ENCODE data around the gene HTRA1. TPM values are rescaled to one million over a fixed set of nuclear protein-coding genes. Genes with fewer than 3 reads are reported as not detected.

Gene HTRA1
- polyA plus RNA-seq, 1 of the 3 experiments (the other 2 are of a cell fraction) = 291 TPM

DNA sequence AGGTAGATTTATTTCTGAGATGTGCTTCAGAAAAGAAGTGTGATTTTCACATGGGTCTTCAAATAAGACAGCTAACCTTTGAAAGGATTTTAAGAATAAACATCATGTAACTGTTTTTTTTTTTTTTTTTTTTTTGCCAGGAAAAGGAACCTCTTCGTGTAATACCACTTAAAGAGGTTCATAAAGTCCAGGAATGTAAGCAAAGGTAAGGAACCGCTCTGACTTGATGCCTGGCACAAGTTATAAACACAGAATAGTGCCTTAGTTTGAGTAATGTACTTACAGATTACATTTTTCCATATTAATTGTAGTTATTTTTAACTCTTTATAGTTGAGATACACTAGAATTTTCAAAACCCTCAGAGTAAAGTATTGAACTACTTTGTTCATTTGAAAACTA lies 37.3 kb upstream of the HTRA1 start:
- Histone ChIP-seq H3K9ac (no peak overlapping the region), H3K4me2 (no peak overlapping the region), H3K9me3 (no peaks in the 10 kb centered on the region), H3K27ac (ENCODE audit: low read depth in 2 of 2, low read length in 1 of 2) (no peak overlapping the region), H3F3A (replicated peaks; ENCODE audit: insufficient read depth) (peaks cover 31% of the 10 kb centered on the region), H3K27me3 (ENCODE audit: insufficient read depth) (no peaks in the 10 kb centered on the region), H4K20me1 (ENCODE audit: insufficient read depth) (no peaks in the 10 kb centered on the region), H3K4me1 (ENCODE audit: control insufficient read depth in 1 of 2, insufficient read depth in 2 of 2, low read depth in 1 of 2, low read length in 1 of 2) (peaks cover 6 to 11% of the 10 kb centered on the region in 2 experiments; a peak in 2 of 4 replicates), H2AFZ (ENCODE audit: low read depth) (no peak overlapping the region), H3K79me2 (ENCODE audit: insufficient read depth) (no peaks in the 10 kb centered on the region), H3K9me2 (no peaks in the 10 kb centered on the region), H3K4me3 (ENCODE audit: low read depth in 2 of 2, low read length in 1 of 2) (no peak overlapping the region), H3K36me3 (replicated peaks in 1 of 2; ENCODE audit: control insufficient read depth in 1 of 2, insufficient read depth in 2 of 2, low read length in 1 of 2) (peaks cover 32 to 53% of the 10 kb centered on the region in 2 experiments)
- POLR2A ChIA-PET = no interaction called here
- no peak for DNase-seq
- TF ChIP-seq RXRA (IDR thresholded peaks at IDR 0.05; ENCODE audit: borderline replicate concordance, low read depth) (no peak), RCOR1 (IDR thresholded peaks at IDR 0.05; ENCODE audit: low read length) (no peak), MEF2A (IDR thresholded peaks at IDR 0.05; ENCODE audit: borderline replicate concordance, low read depth) (no peak), RFX5 (IDR thresholded peaks at IDR 0.05; ENCODE audit: low read length) (no peak), TEAD4 (IDR thresholded peaks at IDR 0.05; ENCODE audit: borderline replicate concordance, insufficient read depth) (no peak), YY1 (IDR thresholded peaks at IDR 0.05; ENCODE audit: low read depth) (no peak), ELF1 (IDR thresholded peaks at IDR 0.05) (no peak), NFIC (IDR thresholded peaks at IDR 0.05; ENCODE audit: borderline replicate concordance) (no peak), EP300 (IDR thresholded peaks at IDR 0.05; ENCODE audit: borderline replicate concordance in 1 of 2, low read depth in 1 of 2, low read length in 1 of 2) (no peak), MXI1 (IDR thresholded peaks at IDR 0.05; ENCODE audit: low read depth, low read length) (no peak), TCF12 (IDR thresholded peaks at IDR 0.05) (no peak), POLR2AphosphoS5 (IDR thresholded peaks at IDR 0.05; ENCODE audit: low read depth, low read length) (no peak), EZH2phosphoT487 (IDR thresholded peaks at IDR 0.05; ENCODE audit: borderline replicate concordance, low read depth) (no peak), TAF1 (IDR thresholded peaks at IDR 0.05; ENCODE audit: borderline replicate concordance, low read depth, low read length) (no peak)
- TF ChIP-seq, protein P1, sequence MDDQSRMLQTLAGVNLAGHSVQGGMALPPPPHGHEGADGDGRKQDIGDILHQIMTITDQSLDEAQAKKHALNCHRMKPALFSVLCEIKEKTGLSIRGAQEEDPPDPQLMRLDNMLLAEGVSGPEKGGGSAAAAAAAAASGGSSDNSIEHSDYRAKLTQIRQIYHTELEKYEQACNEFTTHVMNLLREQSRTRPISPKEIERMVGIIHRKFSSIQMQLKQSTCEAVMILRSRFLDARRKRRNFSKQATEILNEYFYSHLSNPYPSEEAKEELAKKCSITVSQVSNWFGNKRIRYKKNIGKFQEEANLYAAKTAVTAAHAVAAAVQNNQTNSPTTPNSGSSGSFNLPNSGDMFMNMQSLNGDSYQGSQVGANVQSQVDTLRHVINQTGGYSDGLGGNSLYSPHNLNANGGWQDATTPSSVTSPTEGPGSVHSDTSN (IDR thresholded peaks at IDR 0.05) = no peak
- TF ChIP-seq, protein P2, sequence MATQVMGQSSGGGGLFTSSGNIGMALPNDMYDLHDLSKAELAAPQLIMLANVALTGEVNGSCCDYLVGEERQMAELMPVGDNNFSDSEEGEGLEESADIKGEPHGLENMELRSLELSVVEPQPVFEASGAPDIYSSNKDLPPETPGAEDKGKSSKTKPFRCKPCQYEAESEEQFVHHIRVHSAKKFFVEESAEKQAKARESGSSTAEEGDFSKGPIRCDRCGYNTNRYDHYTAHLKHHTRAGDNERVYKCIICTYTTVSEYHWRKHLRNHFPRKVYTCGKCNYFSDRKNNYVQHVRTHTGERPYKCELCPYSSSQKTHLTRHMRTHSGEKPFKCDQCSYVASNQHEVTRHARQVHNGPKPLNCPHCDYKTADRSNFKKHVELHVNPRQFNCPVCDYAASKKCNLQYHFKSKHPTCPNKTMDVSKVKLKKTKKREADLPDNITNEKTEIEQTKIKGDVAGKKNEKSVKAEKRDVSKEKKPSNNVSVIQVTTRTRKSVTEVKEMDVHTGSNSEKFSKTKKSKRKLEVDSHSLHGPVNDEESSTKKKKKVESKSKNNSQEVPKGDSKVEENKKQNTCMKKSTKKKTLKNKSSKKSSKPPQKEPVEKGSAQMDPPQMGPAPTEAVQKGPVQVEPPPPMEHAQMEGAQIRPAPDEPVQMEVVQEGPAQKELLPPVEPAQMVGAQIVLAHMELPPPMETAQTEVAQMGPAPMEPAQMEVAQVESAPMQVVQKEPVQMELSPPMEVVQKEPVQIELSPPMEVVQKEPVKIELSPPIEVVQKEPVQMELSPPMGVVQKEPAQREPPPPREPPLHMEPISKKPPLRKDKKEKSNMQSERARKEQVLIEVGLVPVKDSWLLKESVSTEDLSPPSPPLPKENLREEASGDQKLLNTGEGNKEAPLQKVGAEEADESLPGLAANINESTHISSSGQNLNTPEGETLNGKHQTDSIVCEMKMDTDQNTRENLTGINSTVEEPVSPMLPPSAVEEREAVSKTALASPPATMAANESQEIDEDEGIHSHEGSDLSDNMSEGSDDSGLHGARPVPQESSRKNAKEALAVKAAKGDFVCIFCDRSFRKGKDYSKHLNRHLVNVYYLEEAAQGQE (IDR thresholded peaks at IDR 0.05; ENCODE audit: low read depth, low read length) = no peak
- TF ChIP-seq, protein P3, sequence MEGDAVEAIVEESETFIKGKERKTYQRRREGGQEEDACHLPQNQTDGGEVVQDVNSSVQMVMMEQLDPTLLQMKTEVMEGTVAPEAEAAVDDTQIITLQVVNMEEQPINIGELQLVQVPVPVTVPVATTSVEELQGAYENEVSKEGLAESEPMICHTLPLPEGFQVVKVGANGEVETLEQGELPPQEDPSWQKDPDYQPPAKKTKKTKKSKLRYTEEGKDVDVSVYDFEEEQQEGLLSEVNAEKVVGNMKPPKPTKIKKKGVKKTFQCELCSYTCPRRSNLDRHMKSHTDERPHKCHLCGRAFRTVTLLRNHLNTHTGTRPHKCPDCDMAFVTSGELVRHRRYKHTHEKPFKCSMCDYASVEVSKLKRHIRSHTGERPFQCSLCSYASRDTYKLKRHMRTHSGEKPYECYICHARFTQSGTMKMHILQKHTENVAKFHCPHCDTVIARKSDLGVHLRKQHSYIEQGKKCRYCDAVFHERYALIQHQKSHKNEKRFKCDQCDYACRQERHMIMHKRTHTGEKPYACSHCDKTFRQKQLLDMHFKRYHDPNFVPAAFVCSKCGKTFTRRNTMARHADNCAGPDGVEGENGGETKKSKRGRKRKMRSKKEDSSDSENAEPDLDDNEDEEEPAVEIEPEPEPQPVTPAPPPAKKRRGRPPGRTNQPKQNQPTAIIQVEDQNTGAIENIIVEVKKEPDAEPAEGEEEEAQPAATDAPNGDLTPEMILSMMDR (IDR thresholded peaks at IDR 0.05) = no peak
- TF ChIP-seq, protein P4, sequence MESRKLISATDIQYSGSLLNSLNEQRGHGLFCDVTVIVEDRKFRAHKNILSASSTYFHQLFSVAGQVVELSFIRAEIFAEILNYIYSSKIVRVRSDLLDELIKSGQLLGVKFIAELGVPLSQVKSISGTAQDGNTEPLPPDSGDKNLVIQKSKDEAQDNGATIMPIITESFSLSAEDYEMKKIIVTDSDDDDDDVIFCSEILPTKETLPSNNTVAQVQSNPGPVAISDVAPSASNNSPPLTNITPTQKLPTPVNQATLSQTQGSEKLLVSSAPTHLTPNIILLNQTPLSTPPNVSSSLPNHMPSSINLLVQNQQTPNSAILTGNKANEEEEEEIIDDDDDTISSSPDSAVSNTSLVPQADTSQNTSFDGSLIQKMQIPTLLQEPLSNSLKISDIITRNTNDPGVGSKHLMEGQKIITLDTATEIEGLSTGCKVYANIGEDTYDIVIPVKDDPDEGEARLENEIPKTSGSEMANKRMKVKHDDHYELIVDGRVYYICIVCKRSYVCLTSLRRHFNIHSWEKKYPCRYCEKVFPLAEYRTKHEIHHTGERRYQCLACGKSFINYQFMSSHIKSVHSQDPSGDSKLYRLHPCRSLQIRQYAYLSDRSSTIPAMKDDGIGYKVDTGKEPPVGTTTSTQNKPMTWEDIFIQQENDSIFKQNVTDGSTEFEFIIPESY (IDR thresholded peaks at IDR 0.05; ENCODE audit: borderline replicate concordance, low read depth) = no peak
- TF ChIP-seq, protein P5, sequence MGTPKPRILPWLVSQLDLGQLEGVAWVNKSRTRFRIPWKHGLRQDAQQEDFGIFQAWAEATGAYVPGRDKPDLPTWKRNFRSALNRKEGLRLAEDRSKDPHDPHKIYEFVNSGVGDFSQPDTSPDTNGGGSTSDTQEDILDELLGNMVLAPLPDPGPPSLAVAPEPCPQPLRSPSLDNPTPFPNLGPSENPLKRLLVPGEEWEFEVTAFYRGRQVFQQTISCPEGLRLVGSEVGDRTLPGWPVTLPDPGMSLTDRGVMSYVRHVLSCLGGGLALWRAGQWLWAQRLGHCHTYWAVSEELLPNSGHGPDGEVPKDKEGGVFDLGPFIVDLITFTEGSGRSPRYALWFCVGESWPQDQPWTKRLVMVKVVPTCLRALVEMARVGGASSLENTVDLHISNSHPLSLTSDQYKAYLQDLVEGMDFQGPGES (IDR thresholded peaks at IDR 0.05; ENCODE audit: low read depth, low read length) = no peak
- WGBS (ENCODE audit: low lambda C conversion rate) = 94% methylated on average over 2 of the region's 2 CpGs
- CTCF ChIA-PET = interaction anchor here (0.8 to 2.1 kb wide), 2 partner anchors 11 to 18 kb away, joined by 4 to 13 read pairs; no protein-coding TSS in a partner anchor

Data from SK-N-SH (cell line).